ENCODE measurements around the gene TMEM53.

TMEM53 gene

DNA sequence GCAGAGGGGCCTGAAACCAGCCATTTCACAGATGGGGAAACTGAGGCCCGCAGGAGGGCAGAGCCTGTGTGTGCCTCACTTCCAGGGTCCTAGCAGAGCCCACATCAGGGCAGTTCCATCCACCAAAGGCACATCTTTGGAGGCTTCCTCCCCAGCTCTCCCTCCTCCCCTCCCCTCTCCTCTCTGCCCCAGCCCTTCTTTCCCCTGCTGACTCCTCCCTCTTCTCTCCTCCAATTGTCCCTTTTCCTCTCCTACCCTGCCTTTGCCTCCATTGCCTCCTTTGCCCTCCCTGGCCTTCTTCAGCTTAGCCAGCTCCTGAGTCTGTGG, 56.6 kb downstream of the TMEM53 start:
- Histone ChIP-seq H3K27me3 (replicated peaks; ENCODE audit: control insufficient read depth, insufficient read depth, low read length) (no peaks in the 10 kb centered on the region; the same call in 1 of the 2 replicates), H3K4me3 (replicated peaks; ENCODE audit: low read depth, low read length) (no peak overlapping the region), H3K36me3 (ENCODE audit: control insufficient read depth, insufficient read depth, low read length) (no peaks in the 10 kb centered on the region)
- DNase-seq (ENCODE audit: extremely low read depth, insufficient read length) = no peak
- no peak for TF ChIP-seq CTCF (IDR thresholded peaks at IDR 0.05; ENCODE audit: insufficient read depth, low read length, poor library complexity, severe bottlenecking)

DNA sequence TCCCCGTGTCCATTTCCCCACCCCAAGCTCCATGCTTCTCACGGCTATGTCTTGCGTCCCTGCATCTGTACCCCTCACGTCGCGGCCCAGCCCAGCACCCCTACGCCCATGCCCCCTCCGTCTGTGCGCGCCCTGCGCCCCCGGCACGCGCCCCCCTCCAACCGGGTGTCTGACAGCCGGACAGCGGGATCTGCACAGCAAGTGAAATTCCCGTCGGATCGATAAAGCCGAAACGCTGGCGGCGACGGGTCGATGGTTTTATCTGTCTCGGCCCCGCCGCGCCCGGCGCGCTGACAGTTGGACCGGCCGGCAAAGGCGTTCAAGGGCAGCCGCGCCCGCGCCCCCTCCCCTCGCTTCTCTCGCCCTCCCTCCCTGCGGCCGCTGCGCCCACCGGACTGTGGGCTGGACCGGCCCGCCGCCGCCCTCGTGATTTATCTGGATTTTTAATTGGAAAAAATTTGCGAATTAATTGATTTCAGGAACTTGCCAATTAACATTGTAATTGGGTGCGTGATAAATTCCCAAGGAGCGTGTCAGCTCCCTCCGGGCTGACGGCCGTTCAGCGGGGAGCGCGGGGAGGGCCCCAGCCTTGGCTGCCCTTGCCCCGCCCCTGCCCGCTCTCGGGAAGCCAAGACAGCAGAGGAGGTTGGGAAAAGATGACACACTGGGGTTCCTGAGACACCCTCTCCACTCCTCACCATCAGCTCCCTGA, 57.1 kb downstream of the TMEM53 start:
- H3K4me3 ChIP-seq (replicated peaks; ENCODE audit: low read depth, low read length) = no peak overlapping the region
- TF ChIP-seq CTCF (IDR thresholded peaks at IDR 0.05; ENCODE audit: insufficient read depth, low read length, poor library complexity, severe bottlenecking) = no peak
- H3K27me3 ChIP-seq (replicated peaks; ENCODE audit: control insufficient read depth, insufficient read depth, low read length) = no peaks in the 10 kb centered on the region; the same call in 1 of the 2 replicates
- no peaks in the 10 kb centered on the region for H3K36me3 ChIP-seq (ENCODE audit: control insufficient read depth, insufficient read depth, low read length)
- no peak for DNase-seq (ENCODE audit: extremely low read depth, insufficient read length)

- DNase-seq (ENCODE audit: extremely low read depth, insufficient read length) = no peak
- no peaks in the 10 kb centered on the region for H3K36me3 ChIP-seq (ENCODE audit: control insufficient read depth, insufficient read depth, low read length)
- no peak overlapping the region for H3K4me3 ChIP-seq (replicated peaks; ENCODE audit: low read depth, low read length)
- H3K27me3 ChIP-seq (replicated peaks; ENCODE audit: control insufficient read depth, insufficient read depth, low read length) = no peaks in the 10 kb centered on the region; the same call in 1 of the 2 replicates
- TF ChIP-seq CTCF (IDR thresholded peaks at IDR 0.05; ENCODE audit: insufficient read depth, low read length, poor library complexity, severe bottlenecking) = no peak
Measured at GRCh38 chr1:44616284-44616990, 57.8 kb downstream of the TMEM53 start.

- TF ChIP-seq CTCF (IDR thresholded peaks at IDR 0.05; ENCODE audit: insufficient read depth, low read length, poor library complexity, severe bottlenecking) = no peak
- Histone ChIP-seq H3K27me3 (replicated peaks; ENCODE audit: control insufficient read depth, insufficient read depth, low read length) (no peaks in the 10 kb centered on the region; the same call in 1 of the 2 replicates), H3K4me3 (replicated peaks; ENCODE audit: low read depth, low read length) (no peak overlapping the region), H3K36me3 (ENCODE audit: control insufficient read depth, insufficient read depth, low read length) (no peaks in the 10 kb centered on the region)
- DNase-seq (ENCODE audit: extremely low read depth, insufficient read length) = no peak
Measured at GRCh38 chr1:44613941-44614340, 60.3 kb downstream of the TMEM53 start.

GRCh38 chr1:44611866-44612265, 62.4 kb downstream of the TMEM53 start:
- no peak overlapping the region for H3K4me3 ChIP-seq (replicated peaks; ENCODE audit: low read depth, low read length)
- no peaks in the 10 kb centered on the region for H3K27me3 ChIP-seq (replicated peaks; ENCODE audit: control insufficient read depth, insufficient read depth, low read length)
- no peak for DNase-seq (ENCODE audit: extremely low read depth, insufficient read length)
- TF ChIP-seq CTCF (IDR thresholded peaks at IDR 0.05; ENCODE audit: insufficient read depth, low read length, poor library complexity, severe bottlenecking) = no peak
- H3K36me3 ChIP-seq (ENCODE audit: control insufficient read depth, insufficient read depth, low read length) = no peaks in the 10 kb centered on the region

Measured in GM06990 (cell line).